Jurkat, Clone E6-1 (cell line): ENCODE data around the gene ASZ1.
A peak's percentile ranks its signal among the peaks of the same experiment; 100 is the strongest.

ENCODE experiments used
- DNase-seq: peaks from one replicate; pipeline ENCODE4 v3.0.0-alpha.2; 2011; ENCODE audit warnings: low read depth, low spot score
- H3K4me3 ChIP-seq: 2 replicates; pipeline ENCODE4 v1.5.1; 2011; ENCODE audit warnings: mild to moderate bottlenecking, low read length, control low read depth, moderate library complexity

The ASZ1 gene

DNA sequence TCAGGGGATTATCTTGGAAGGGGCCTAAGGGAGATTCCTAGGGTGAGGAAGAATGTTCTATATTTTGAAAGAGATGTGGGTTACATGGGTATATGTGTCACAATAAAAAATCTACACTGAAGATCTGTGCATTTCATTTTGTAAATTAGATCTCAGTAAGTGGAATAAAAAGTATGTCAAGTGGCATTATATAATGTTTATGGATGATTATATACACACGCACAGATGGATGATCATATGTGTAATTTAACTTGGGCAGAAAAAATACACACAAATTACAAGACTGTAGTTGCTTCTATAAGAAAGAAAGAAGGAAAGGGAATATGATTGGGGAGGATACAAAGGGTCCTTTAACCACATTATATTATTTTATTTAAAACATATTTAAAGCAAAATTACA is 18.5 kb downstream of the ASZ1 start:
- DNase-seq: no peak
- H3K4me3 ChIP-seq: no peak overlapping the region

DNA sequence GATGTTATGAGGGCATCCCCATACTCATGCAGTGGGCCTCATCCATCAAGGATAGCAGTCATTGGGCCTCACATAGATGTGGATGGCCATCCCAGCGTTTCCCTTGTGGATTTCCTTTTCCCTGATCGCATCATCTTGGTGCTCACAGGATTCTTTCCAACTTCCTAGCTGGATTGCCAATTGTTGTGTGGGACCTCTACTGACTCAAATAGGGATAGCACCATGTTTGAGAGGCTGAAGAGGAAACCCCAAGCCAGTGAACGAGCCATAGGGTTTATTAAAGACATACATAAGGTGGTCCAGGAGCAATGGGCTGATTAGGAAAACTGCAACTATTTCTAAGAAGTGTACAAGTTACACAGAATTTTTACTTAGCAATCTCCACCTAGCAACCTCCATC is 21.8 kb downstream of the ASZ1 start:
- no peak overlapping the region for H3K4me3 ChIP-seq
- DNase-seq: no peak

DNA sequence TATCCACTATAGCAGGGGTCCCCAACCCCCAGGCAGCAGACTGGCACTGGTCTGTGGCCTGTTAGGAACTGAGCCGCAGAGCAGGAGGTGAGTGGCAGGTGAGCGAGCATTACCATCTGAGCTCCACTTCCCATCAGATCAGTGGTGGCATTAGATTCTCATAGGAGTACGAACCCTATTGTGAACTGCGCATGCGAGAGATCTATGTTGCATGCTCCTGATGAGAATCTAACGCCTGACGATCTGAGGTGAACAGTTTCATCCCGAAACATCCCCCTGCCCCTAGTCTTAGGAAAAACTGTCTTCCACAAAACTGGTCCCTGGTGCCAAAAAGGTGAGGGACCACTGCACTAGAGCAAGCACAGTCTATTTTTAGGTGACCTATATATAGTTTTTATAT is 23.6 kb downstream of the ASZ1 start:
- H3K4me3 ChIP-seq: no peak overlapping the region
- no peak for DNase-seq

DNA sequence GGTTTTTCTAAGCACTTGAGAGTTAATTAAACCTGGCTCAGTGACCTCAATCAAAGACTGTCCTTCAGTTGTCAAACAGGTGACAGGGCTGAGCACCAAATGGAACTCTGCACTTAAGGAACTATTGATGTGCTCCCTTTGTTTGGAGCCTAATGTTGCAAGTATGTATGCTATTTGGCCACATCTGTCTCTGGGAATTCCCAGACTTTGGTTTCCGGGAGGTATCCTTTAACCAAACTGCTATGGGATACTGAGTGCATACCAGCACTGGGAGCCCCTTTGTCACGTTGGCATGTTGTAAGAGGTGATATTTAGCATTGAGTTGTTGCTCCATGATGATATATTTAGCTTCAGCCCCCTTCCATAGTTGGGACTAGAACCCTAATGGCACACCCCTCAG is 25.2 kb downstream of the ASZ1 start:
- no peak overlapping the region for H3K4me3 ChIP-seq
- no peak for DNase-seq

DNA sequence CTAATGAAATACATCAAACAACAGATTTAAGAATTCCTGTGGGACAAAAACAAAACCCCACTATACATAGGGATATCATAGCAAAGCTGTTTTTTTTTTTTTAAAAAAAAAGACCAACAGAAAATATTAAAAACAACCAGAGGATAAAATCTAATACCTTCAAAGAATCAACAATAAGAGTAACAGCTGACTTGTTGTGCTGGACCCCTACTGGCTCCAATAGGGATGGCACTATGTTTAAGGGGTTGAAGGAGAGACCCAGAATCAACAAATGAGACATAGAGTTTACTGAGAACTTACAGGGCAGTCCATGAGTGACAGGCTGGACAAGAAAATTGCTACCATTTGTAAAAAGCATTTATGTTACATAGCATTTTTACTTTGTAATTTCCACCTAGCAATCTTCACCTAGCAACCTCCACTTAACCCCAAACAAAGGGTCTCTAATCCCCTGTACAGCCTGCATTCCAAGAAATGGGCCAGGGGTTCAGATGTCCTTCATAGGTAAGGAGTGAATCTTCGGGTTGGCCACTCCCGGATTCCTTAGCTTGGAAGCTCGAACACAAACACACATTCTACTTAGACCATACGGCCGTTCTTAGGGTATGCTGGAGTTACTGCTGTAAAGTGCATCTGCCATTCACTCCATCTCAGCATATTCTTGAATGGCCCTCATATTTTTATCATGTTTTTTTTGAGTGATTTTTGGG is 25.8 kb downstream of the ASZ1 start:
- DNase-seq: peak; percentile 38
- H3K4me3 ChIP-seq: no peak overlapping the region

DNA sequence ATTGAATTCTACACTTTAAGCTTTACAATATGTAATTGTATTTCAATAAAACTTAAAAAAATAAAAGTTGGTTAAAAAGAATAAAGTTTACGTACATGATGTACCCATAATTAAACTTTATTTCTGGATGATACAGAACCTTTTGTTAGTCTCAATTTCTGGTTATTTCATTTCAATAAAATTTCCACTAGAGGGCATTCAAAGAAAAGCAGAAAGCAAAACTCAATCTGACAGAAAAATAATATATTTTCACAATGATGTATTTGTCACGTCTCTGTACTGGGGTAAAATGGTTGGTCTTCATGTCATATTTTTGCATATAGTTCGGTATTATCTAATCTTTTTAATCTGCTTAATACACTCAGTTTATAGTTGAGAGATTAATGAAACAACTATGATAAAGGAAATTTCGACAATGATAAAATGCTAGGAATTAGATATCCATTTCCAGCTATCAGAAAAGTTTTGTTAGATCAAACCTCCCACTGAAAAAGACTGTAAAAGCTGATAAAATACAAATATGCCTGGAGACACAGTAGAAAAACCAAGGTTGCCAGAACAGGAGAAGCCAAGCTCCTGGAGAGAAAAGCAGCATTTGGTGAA is 27.4 kb downstream of the ASZ1 start:
- H3K4me3 ChIP-seq: no peak overlapping the region
- peak; percentile 17 for DNase-seq

DNA sequence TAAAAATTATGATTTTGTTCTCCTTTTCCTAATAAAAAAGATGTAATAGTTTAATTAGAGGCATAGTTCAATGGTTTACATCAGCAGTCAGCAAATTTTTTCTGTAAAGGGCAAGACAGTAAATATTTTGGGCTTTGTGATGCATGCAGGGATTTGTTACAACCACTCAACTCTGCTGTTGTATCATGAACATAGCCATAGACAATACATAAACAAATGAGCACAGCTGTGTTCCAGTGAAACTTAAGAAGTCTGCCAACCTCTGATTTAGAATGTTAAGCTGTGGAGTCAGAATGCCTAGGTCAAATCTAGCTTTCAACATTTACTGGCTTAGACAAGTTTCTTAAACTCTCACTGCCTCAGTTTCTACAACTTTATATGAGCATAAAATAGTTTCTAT is 31.6 kb downstream of the ASZ1 start:
- DNase-seq: no peak
- H3K4me3 ChIP-seq: no peak overlapping the region

DNA sequence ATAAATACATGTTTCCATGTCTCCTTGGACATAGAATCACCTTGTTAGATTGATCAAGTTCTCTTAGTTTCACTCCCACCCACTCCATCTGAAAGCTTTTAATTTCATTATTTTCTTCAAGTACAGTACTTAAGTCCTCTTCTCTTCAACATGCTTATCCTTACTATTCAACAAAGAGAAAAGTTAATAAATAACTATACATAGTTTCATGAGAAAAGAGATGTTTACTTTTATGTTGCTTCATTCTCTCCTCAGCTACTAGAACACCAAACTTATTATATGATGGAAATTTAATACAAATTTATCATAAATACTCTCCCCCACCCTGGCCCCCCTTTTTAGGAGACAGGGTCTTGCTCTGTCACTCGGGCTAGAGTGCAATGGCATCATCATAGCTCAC is 33.5 kb downstream of the ASZ1 start:
- DNase-seq: no peak
- H3K4me3 ChIP-seq: no peak overlapping the region

DNA sequence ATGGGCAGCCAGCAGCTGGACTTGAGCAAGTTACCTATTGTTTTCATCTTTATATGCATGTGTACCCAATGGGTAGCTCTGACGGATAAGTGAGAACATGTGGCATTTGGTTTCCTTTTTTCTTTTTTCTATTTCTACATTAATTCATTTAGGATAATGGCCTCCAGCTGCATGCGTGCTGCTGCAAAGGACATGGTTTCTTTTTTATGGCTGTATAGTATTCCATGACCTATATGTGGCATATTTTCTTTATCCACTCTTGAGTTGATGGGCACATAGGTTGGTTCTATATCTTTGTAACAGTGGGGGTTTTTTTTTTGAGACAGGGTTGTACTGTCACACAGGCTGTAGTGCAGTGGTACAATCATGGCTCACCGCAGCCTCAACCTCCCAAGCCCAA is 37.4 kb downstream of the ASZ1 start:
- no peak for DNase-seq

DNA sequence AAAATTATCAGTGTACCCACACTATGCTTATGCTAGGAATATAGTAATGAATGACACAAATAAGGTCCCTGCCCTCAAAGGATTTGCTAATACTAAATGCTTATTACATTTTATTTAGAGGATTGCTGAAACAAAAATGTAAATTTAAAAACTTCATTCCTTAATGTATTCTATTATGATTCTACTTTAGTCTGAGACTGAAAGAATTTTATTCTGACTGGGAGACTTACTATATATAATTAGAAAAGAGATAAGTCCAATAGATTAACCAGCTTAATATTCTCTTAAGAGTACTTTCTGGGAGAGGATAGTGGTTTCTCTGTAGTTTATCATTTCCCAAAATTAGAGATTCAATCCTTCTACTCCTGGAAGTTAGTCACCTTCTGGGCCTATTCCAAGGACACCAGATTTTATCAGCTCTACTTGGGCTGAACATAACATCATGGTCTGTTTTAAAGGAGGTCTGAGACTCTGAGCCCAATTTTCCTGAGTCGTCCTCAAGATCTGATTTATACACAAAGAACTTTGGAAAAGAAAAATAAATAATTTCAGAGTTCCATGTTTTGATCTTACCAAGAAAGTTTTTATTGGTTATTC is 41.1 kb downstream of the ASZ1 start:
- no peak overlapping the region for H3K4me3 ChIP-seq
- no peak for DNase-seq

More for the DNA sequence above, 37.4 kb downstream of the ASZ1 start:
- no peak overlapping the region for H3K4me3 ChIP-seq

DNA sequence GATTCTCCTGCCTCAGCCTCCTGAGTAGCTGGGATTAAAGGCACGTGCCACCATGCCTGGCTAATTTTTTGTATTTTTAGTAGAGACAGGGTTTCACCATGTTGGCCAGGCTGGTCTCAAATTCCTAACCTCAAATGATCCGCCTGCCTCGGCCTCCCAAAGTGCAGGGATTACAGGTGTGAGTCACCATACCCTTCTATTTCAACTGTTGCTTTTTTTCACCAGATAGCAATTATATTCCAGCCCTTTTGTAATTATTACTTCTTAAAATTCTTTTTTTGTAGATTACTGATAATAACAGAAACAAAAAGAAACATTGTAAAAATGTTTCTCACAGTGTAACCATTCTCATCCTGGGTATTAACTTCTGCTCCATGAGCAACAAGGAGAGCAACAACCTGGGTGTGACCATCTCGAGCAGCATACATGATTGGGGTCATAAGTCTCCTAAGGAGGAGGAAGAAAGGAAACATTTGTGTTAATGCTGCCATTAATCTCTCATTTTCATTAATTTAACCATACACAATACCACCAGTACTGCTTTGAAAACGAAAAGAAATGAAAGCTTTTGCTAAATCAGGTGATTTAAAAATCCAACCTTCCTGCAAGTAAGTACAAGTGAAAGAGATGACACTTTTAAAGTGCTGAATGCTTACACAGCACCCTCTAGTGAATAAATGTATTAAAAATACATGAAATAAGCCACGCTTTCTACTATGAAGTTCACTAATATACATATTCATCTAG is 41.8 kb downstream of the ASZ1 start:
- DNase-seq: peak; percentile 17
- no peak overlapping the region for H3K4me3 ChIP-seq

DNA sequence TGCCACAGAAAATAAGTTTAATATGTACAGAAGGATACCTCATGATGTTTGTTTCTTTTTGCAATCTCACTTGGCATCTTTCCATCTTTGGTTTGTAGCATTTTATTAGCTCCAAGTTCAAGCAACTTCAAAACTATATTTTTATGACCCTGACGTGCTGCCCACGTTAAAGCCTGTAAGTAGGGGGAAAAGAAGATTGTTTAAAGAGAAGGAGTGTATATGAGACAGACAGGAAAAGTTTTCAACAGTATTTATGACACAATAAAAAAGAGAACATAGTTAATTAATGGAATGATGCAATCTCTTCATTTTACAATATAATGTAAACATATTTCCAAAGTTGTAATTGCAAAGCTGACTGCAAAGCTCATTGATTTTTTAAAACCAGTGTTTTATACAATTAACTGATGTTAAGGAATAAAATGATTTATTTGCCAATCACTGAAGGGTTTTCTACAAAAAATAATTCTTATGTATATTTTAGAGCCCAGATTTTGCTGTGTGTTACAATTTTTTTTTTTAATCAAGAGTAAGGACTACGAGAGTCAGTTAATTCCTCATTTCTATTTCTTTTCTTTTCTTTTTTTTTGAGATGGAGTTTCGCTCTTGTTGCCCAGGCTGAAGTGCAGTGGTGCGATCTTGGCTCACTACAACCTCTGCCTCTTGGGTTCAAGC is 42.5 kb downstream of the ASZ1 start:
- H3K4me3 ChIP-seq: no peak overlapping the region
- DNase-seq: no peak

DNA sequence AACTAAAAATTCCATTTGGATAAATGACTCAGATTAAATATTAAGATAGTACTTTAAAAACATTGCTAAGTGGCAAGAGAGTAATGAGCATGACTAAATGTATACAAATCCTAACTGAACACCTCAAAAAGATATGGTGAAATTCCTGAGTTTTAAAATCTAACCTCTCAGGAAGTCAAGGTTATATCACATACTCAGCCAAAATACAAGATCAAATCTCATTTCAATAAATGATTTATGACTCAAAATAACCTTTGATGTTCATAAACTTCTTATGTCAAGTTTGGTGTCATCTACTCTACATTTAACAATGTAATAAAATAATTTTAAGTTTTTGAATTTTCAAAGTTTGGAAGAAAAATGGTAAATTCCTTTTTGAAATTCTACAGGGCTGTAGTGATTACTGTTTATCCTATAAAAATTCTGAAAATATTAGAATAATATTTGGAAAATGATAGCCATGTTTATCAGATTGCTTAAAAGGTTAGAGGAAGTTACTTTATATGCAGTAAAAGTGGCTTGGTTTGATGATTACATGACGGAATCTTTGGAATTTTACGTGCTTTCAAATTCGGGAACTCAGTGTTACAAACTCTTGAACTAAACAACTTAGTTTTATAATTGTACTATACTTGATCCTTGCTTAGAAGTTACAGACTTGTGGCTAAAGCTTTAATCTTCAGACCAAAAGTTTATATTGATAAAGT is 43.7 kb downstream of the ASZ1 start:
- DNase-seq: no peak
- H3K4me3 ChIP-seq: no peak overlapping the region

DNA sequence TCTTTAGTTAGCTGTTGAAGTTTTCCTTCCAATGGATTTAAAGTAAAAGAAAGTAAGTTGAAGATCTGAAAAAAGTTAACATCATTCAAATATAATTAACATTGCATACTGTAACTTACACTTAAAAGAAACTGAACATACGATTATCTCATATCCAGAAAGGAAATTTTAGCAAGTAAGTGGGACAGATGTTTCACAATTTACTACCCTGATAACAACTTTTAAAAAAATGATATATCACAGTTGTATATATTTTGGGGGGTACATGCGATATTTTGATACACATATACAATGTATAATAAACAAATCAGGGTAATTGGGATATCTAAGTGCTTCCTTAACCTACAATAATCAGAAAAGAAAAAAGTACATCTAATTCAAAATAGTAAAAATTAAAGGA is 44.2 kb downstream of the ASZ1 start:
- DNase-seq: no peak
- no peak overlapping the region for H3K4me3 ChIP-seq

DNA sequence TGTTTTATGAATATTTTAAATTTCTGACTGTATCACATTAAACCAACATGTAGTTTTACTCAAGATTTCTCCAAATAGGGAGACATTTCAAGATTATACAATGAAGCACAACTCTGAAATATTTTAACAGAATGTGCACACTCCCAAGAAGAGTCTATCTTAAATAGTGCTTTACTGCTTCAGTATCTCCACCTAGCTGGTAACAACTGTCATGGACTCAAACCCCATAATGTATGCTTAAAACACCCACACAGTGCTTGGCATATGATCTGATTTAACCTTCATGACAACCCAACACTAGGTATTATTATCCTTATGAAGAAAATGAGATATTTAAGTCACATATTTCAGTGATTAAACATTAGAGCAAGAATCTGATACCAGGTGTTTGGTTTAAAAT is 45.9 kb downstream of the ASZ1 start:
- H3K4me3 ChIP-seq: no peak overlapping the region
- DNase-seq: no peak

DNA sequence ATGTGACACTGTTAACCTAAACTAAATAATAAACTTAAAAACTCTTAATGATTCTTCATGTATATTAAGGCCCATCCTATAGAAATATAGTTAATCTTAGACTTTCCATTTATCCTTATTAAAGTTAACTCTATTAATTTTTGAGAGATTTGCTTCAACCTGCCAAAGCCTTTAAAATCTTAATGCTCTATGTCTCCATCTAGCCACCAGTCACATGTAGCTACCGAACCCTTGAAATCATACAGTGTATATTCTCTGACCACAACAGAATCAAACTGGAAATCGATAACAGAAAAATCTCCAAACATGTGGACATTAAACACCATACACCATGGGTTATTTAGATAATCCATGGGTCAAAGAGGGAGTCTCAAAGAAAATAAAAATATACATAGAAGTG is 51.9 kb downstream of the ASZ1 start:
- H3K4me3 ChIP-seq: no peak overlapping the region
- DNase-seq: no peak

DNA sequence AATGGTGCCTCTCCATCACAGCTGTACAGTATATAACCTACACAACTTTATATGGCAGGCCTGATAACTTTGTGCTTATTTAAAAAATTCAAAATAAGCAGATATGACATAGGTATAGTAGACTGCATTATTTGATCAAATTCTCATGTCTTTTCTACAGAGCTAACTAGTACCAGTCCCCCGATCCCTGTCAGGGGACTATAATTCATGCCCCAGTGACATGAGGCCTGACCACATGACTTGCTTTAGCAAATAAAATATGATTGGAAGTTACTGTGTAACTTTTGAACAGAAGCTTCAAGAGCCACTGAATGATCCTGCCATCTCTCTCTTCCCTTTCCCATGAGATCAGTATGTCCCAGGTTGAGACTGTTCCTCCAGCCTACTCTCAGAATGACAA is 55.2 kb downstream of the ASZ1 start:
- no peak overlapping the region for H3K4me3 ChIP-seq
- DNase-seq: no peak

DNA sequence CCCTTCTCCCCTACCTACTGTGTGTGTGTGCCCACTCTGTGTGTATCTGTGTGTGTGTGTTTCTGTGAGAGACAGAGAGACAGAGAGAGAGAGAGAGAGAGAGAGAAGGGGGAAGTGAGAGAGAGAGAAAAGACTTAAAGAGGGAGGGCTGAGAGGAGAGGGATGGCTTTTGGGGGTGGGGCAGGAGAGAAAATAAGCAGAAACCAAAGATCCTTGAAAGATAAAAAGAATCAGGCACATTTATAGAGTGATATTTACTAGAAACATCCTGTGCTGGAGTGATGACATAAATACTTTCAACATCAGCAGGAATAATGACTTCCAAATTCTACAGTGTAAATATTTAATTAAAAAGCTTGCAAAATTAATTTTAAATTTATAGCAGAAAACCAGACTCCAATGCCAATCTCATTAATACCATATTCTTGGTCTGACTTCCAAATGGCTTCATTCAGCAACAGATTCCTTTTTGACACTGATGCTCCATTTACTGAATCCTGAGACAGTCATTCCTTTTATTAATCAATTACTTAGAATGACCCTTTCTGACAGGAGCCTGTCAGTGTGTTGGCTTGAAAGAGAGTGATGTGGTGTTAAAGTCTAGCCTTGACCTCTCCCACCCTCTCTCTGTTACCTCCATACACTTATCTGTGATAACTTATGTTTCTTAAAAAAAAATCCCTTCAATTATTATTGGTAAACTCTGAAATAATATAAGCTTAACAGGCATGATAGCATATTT is 62.8 kb downstream of the ASZ1 start:
- H3K4me3 ChIP-seq: no peak overlapping the region
- DNase-seq: no peak
